Tibial nerve (tissue), 4 donors: ENCODE measurements around the gene ARID3C. TPM values are rescaled to one million over a fixed set of nuclear protein-coding genes. Genes with fewer than 3 reads are reported as not detected.

Experiments
- DNase-seq, 2 donors: peaks; one replicate each; pipeline ENCODE4 v3.0.0-alpha.2; 2019; ENCODE audit warnings: low spot score in 2 of 2
- H3K27ac ChIP-seq, 4 donors: fragments of 200-600 bp; sonication (generic) in 3 of 4; one replicate each; pipeline ENCODE4 v1.5.1; 2017 to 2019; ENCODE audit warnings: mild to moderate bottlenecking in 1 of 4
- H3K27me3 ChIP-seq, 2 donors: fragments of 200-600 bp; sonication (generic) in 1 of 2; one replicate each; pipeline versions ENCODE4 v1.5.1 to v1.6.0; 2017 to 2019
- H3K36me3 ChIP-seq, 3 donors: fragments of 200-600 bp; sonication (generic); one replicate each; pipeline ENCODE4 v1.5.1; 2018 to 2019
- H3K4me1 ChIP-seq, 4 donors: fragments of 200-600 bp; sonication (generic) in 3 of 4; one replicate each; pipeline ENCODE4 v1.5.1; 2017 to 2019
- H3K4me3 ChIP-seq, 4 donors: fragments of 200-600 bp; sonication (generic) in 3 of 4; one replicate each; pipeline ENCODE4 v1.5.1; 2017 to 2019; ENCODE audit warnings: mild to moderate bottlenecking in 1 of 4, moderate library complexity in 1 of 4
- H3K9me3 ChIP-seq, 4 donors: fragments of 200-600 bp; sonication (generic) in 3 of 4; one replicate each; pipeline ENCODE4 v1.5.1; 2017 to 2019
- CTCF ChIP-seq, 5 experiments: fragments of 200-600 bp in 3 of 5; fragments of 450-650 bp in 2 of 5; sonication (generic) in 3 of 5; IDR thresholded peaks; one replicate each; pipeline ENCODE4 v1.5.1; 2016 to 2019; ENCODE audit warnings: antibody characterized with exemption in 5 of 5, mild to moderate bottlenecking in 3 of 5, moderate library complexity in 2 of 5
- EP300 ChIP-seq, 2 donors: sonication (generic); formaldehyde crosslinking; IDR thresholded peaks; one replicate each; pipeline ENCODE4 v1.6.1; 2017; ENCODE audit warnings: antibody characterized with exemption in 2 of 2, mild to moderate bottlenecking in 1 of 2
- POLR2A ChIP-seq, 2 donors: fragments of 450-650 bp; IDR thresholded peaks; one replicate each; pipeline ENCODE4 v1.6.1; 2017; ENCODE audit warnings: antibody characterized with exemption in 2 of 2, mild to moderate bottlenecking in 2 of 2, moderate library complexity in 2 of 2
- WGBS, 2 donors: methylation state at CpG; one replicate each; pipeline ENCODE4 v1.1.5; 2018; 5-methylcytosine and 5-hydroxymethylcytosine counted together
- total RNA-seq, 4 donors: library from RNA; depleted of rRNA; stranded (reverse); fragments of >200 nt; gene quantifications; one replicate each; pipeline ENCODE4 v1.1.0, GENCODE V29; 2016

The ARID3C gene
- 1 to 10 TPM in 2 of 4 donors, under 1 TPM in 2; 0.30 to 2.1 (median 1.3) TPM for total RNA-seq

DNA sequence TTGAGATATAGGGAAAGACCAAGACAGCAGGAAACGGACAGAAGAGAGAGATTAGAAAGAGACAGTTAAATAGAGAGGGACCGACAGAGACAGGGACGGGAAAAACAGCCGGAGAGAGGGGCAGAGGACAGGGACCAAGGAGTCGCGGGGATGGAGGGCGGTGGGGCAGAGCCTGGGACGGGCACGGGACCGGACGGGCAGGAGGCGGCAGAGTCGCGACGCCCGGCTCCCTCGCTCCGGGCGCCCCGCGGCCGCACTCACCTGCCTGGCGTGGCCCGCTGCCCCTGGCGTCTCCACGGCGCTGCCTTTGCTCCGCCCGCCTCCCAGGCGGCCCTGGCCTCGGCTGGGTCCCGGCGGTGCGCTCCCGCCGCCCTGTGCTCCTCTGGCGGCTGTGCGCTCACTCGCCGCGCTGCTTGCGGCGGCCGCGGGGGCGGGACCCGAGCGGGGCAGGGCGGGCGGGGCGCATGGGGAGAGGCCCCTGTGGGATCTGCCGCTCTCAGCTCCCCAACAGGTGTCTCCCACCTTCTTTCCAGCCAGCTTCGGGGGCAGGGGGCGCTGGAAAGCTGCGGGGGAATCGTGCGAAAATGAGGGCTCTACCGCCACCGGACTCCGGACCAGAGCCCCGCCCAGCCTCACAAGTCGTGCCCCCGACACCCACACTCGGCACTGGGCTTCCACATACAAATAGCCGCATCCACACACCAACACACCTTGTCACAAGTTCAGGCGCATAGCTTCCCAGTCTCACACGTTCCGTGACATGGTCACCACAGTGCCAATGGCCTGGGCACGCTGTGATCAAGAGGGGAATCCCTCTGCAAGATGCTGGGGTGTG, at the start of gene ARID3C:
Gene ARID3C, minus strand, starts transcription at position 411 of the 835 bp plus-strand sequence. CDS start 1,052 bp downstream, outside the sequence.
- Histone ChIP-seq H3K4me1 (peaks cover 0 to 50% (median 16%) of the 10 kb centered on the region in 4 donors), H3K4me3 (peak within 1 kb of the TSS; percentile 12 to 53 (median 34)), H3K36me3 (no peaks in the 10 kb centered on the region), H3K27me3 (peaks cover 2 to 65% of the 10 kb centered on the region in 2 donors), H3K9me3 (no peaks in the 10 kb centered on the region), H3K27ac (peak within 1 kb of the TSS in 1 of 4 donors; percentile 8)
- 2 to 3% methylated on average over 34 to 51 of the region's 69 CpGs for whole genome bisulfite sequencing, 2 donors
- no peak for DNase-seq
- peak in 1 of 5 experiments; percentile 4 for TF ChIP-seq CTCF (IDR thresholded peaks at IDR 0.05)
- TF ChIP-seq POLR2A (IDR thresholded peaks at IDR 0.05): no peak

- Histone ChIP-seq H3K27me3 (no peaks in the 10 kb centered on the region), H3K36me3 (peaks cover 0 to 10% (median 0%) of the 10 kb centered on the region in 3 donors), H3K4me1 (no peaks in the 10 kb centered on the region), H3K9me3 (no peaks in the 10 kb centered on the region), H3K4me3 (no peak overlapping the region), H3K27ac (no peak overlapping the region)
- 93 to 97% methylated on average over 2 of the region's 2 CpGs for WGBS, 2 donors
- TF ChIP-seq POLR2A (IDR thresholded peaks at IDR 0.05): no peak
- TF ChIP-seq EP300 (IDR thresholded peaks at IDR 0.05): no peak
- no peak for TF ChIP-seq CTCF (IDR thresholded peaks at IDR 0.05)
- no peak for DNase-seq
These were observed 47.0 kb upstream of the ARID3C start for GRCh38 chr9:34675869-34676268.

DNA sequence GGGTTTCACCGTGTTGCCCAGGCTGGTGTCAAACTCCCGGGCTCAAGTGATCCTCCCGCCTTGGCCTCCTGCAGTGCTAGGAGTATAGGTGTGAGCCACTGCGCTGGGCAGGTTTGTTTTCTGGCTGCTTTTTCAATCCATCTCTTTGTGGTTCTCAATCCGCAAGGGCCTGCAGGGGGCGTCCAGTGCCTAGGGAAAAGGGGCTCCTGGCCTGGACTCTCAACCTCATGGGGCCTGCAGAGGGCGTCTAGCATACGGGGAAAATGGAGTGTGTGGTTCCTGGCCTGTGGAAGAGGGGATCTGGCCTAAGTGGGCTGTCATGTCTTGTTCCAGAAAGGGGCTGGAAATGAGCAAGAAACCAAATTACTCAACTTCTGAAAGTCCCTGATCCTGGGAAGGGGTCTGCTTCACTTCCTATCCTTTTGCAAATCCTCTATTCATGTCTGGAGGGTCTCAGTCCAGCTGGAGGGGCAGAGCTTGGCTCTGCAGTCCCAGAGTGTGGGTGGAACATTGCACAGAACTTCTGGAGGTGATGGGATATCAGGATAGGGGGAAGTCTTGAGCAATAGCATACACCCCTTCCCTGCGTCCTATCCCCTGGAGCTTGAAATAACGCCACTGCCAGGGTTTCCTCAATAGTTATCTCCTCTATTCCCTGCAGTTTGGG, 46.3 kb upstream of the ARID3C start:
- no peak overlapping the region for H3K27ac ChIP-seq
- 38 to 44% methylated on average over 10 of the region's 10 CpGs for WGBS, 2 donors
- no peaks in the 10 kb centered on the region for H3K4me1 ChIP-seq
- no peak overlapping the region for H3K4me3 ChIP-seq
- DNase-seq: peak in 1 of 2 donors; percentile 64
- TF ChIP-seq CTCF (IDR thresholded peaks at IDR 0.05) (peak; percentile 30 to 46 (median 39)), POLR2A (IDR thresholded peaks at IDR 0.05) (no peak)
- H3K9me3 ChIP-seq: no peaks in the 10 kb centered on the region
- H3K27me3 ChIP-seq: no peaks in the 10 kb centered on the region
- H3K36me3 ChIP-seq: peaks cover 0 to 16% (median 0%) of the 10 kb centered on the region in 3 donors

DNA sequence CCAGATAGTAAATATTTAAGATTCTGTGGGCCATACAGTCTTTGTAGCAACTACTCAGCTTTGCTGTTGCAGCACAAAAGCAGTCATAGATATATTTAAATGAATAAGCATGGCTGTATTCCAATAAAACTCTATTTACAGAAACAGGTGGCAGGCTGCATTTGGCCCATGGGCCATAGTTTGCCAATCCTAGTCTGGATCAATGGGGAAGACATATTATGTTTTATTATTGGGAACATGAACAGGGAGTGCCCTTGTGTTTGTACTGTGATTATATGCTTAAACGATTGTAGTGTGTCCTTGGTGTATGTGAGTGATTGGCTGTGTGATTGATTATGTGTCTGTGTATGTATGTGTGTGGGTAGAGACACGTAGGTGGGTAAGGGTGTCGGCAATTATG, 45.6 kb upstream of the ARID3C start:
- Histone ChIP-seq H3K4me3 (no peak overlapping the region), H3K36me3 (peaks cover 0 to 23% (median 0%) of the 10 kb centered on the region in 3 donors), H3K27ac (no peak overlapping the region), H3K9me3 (no peaks in the 10 kb centered on the region), H3K27me3 (no peaks in the 10 kb centered on the region), H3K4me1 (no peaks in the 10 kb centered on the region)
- DNase-seq: no peak
- TF ChIP-seq EP300 (IDR thresholded peaks at IDR 0.05) (no peak), CTCF (IDR thresholded peaks at IDR 0.05) (no peak), POLR2A (IDR thresholded peaks at IDR 0.05) (no peak)
- 83 to 91% methylated on average over 3 of the region's 3 CpGs for WGBS, 2 donors

DNA sequence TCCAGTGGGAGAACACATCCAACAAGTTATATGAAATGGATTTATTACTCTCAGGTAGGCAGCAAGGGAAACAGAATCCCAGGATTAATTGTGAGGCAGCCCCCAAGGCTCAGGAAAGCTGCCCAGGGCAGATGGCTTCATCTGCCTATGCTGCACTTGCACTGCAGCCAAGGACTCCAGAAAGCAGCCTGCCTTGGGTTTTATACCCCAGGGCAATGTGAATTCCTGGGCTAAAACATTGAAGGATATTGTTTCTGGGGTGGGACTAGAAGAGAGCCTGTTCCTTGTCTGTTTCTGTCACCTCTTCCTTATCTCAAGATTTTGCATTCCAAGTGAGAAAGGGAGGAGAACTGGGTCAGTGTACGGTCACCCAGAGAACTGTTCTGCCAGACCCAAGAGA, 42.4 kb upstream of the ARID3C start:
- WGBS, 2 donors: 86 to 93% methylated on average over 1 of the region's 1 CpG
- Histone ChIP-seq H3K9me3 (no peaks in the 10 kb centered on the region), H3K4me3 (no peak overlapping the region), H3K36me3 (peaks cover 0 to 37% (median 0%) of the 10 kb centered on the region in 3 donors), H3K27me3 (no peaks in the 10 kb centered on the region), H3K4me1 (peaks cover 0 to 11% (median 3%) of the 10 kb centered on the region in 4 donors), H3K27ac (no peak overlapping the region)
- DNase-seq: no peak
- no peak for TF ChIP-seq EP300 (IDR thresholded peaks at IDR 0.05)
- TF ChIP-seq POLR2A (IDR thresholded peaks at IDR 0.05): no peak
- no peak for TF ChIP-seq CTCF (IDR thresholded peaks at IDR 0.05)
